GM10266 (cell line): ENCODE results near the gene BHLHA9.
"Not testable (repeated sequence)": the region's sequence is repeated elsewhere in the genome, so short reads cannot be mapped to it uniquely, and the experiment has no call there.

Experiments used
- DNase-seq: peaks from one replicate; pipeline ENCODE4 v3.0.0; 2012; ENCODE audit errors: extremely low spot score
- CTCF ChIP-seq: IDR thresholded peaks from 2 replicates; pipeline ENCODE4 v1.5.1; 2012; ENCODE audit warnings: mild to moderate bottlenecking, low read depth; ENCODE audit not compliant: control insufficient read depth, insufficient read depth; ENCODE audit errors: missing control alignments

Gene BHLHA9

GRCh38 chr17:1232786-1233185 lies 37.5 kb upstream of the BHLHA9 start:
- DNase-seq = no peak
- TF ChIP-seq CTCF = no peak

GRCh38 chr17:1234455-1234854 lies 35.8 kb upstream of the BHLHA9 start:
- TF ChIP-seq CTCF = no peak

GRCh38 chr17:1237471-1237870 lies 32.8 kb upstream of the BHLHA9 start:
- TF ChIP-seq CTCF = no peak
- no peak for DNase-seq

More at GRCh38 chr17:1234455-1234854, 35.8 kb upstream of the BHLHA9 start:
- no peak for DNase-seq

GRCh38 chr17:1239210-1239609 lies 31.0 kb upstream of the BHLHA9 start:
- no peak for TF ChIP-seq CTCF
- no peak for DNase-seq

- not testable (repeated sequence) for DNase-seq
Observed at GRCh38 chr17:1240426-1240825, 29.8 kb upstream of the BHLHA9 start.

- DNase-seq = no peak
- no peak for TF ChIP-seq CTCF
Observed at GRCh38 chr17:1241929-1242328, 28.3 kb upstream of the BHLHA9 start.

GRCh38 chr17:1244606-1245012 lies 25.6 kb upstream of the BHLHA9 start:
- no peak for TF ChIP-seq CTCF
- no peak for DNase-seq

- no peak for TF ChIP-seq CTCF
- no peak for DNase-seq
Observed at GRCh38 chr17:1251866-1252608, 18.2 kb upstream of the BHLHA9 start.
